Measurements from ENCODE around the gene ZIC5.

DNA sequence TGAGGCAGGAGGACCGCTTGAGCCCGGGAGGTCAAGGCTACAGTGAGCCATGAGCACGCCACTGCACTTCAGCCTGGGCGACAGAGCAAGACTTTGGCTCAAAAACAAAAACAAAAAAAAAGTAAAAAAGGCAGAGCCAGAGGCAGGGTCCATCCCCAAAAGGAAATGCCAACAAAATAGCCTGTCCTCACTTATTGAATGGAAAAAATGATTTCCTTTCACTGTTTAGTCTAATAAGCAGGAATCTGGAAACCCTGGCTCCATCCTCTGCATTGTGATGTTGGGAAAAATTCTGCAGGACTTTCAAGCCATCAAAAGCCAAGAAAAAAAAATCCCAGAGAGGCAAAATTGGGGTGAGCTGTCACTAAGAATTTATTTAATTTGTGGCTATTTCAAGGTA lies 23.2 kb downstream of the ZIC5 start:
- TF ChIP-seq, protein P1, sequence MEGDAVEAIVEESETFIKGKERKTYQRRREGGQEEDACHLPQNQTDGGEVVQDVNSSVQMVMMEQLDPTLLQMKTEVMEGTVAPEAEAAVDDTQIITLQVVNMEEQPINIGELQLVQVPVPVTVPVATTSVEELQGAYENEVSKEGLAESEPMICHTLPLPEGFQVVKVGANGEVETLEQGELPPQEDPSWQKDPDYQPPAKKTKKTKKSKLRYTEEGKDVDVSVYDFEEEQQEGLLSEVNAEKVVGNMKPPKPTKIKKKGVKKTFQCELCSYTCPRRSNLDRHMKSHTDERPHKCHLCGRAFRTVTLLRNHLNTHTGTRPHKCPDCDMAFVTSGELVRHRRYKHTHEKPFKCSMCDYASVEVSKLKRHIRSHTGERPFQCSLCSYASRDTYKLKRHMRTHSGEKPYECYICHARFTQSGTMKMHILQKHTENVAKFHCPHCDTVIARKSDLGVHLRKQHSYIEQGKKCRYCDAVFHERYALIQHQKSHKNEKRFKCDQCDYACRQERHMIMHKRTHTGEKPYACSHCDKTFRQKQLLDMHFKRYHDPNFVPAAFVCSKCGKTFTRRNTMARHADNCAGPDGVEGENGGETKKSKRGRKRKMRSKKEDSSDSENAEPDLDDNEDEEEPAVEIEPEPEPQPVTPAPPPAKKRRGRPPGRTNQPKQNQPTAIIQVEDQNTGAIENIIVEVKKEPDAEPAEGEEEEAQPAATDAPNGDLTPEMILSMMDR (conservative IDR thresholded peaks at IDR 0.05 in 1 of 2, IDR thresholded peaks at IDR 0.05 in 1 of 2; ENCODE audit: low read depth in 1 of 2, low read length in 2 of 2): no peak
- no peak for TF ChIP-seq EZH2 (IDR thresholded peaks at IDR 0.05; ENCODE audit: low read length, missing control alignments)
